Retinal pigment epithelial cell (primary cell): ENCODE measurements around the gene CNTROB.
A peak's percentile ranks its signal among the peaks of the same experiment; 100 is the strongest.

Experiments used
- DNase-seq: peaks from one replicate; pipeline ENCODE4 v3.0.0-alpha.2; 2010; ENCODE audit warnings: low read depth
- H3K4me3 ChIP-seq: 2 replicates; pipeline ENCODE4 v1.5.1; 2011; ENCODE audit warnings: mild to moderate bottlenecking, low read length, control low read depth, moderate library complexity
- TF ChIP-seq, protein P1 (sequence below): conservative IDR thresholded peaks from 2 replicates; pipeline ENCODE4 v1.5.1; 2011; ENCODE audit warnings: low read depth, low read length, control low read depth, inconsistent platforms

The CNTROB gene

DNA sequence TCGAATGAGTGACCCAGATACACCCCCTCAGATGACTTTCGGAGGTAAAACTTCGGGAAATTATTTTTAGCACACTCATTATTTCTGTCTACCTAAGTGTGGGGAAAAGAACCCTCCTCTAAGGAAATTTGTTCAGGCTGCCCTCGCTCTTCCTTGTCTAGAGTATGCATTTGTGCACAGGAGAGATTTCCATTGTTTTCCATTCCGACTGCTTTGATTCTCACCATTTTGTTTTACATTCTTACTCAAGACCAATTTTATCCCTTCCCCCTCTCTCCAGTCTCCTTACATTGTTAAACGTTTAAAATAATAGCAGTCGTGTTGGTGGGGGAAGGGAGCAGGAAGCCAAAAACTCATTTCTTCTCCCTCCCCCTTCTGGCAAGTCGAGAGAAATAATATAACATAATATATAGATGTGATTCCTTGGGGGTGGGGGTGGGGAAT lies 44.9 kb upstream of the CNTROB start:
- H3K4me3 ChIP-seq = peak overlapping the region; percentile 79
- DNase-seq = no peak
- TF ChIP-seq, protein P1, sequence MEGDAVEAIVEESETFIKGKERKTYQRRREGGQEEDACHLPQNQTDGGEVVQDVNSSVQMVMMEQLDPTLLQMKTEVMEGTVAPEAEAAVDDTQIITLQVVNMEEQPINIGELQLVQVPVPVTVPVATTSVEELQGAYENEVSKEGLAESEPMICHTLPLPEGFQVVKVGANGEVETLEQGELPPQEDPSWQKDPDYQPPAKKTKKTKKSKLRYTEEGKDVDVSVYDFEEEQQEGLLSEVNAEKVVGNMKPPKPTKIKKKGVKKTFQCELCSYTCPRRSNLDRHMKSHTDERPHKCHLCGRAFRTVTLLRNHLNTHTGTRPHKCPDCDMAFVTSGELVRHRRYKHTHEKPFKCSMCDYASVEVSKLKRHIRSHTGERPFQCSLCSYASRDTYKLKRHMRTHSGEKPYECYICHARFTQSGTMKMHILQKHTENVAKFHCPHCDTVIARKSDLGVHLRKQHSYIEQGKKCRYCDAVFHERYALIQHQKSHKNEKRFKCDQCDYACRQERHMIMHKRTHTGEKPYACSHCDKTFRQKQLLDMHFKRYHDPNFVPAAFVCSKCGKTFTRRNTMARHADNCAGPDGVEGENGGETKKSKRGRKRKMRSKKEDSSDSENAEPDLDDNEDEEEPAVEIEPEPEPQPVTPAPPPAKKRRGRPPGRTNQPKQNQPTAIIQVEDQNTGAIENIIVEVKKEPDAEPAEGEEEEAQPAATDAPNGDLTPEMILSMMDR = peak; percentile 14

DNA sequence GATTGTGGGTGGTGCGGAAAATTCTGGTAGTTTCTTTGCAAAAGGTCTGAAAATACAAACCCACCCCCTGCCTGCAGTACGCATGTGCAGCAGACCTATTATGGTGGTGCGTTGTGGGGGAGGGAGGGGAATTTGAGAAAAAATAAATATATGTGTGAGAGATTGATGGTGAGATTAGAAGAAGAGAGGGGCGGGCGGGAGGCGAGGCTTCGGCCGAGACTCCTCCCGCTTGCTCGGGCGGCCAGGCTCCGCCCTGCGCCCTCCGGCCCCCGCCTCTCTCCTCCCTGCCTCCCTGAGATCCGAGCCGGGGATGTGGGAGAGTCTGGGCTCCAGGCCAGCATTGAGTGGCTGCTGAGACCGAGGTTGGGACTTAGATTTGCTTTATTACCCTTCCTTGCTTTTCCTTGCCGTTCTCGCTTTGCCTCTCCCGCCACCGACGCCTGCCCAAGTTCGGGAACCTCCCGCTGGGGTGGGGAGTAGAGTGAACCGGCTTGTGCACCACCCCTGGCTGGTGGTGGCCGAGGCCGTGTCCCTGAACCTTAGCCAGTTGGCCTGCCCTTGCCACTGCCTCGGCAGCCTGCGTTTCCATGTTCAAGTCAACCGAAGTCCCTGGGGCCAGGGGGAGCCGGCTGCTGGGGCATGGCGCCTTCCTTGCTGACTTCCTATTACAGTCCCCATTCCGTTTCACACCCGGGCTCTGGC lies 44.4 kb upstream of the CNTROB start:
- TF ChIP-seq, protein P1 = no peak
- peak; percentile 83 for DNase-seq
- H3K4me3 ChIP-seq = peak overlapping the region; percentile 79

DNA sequence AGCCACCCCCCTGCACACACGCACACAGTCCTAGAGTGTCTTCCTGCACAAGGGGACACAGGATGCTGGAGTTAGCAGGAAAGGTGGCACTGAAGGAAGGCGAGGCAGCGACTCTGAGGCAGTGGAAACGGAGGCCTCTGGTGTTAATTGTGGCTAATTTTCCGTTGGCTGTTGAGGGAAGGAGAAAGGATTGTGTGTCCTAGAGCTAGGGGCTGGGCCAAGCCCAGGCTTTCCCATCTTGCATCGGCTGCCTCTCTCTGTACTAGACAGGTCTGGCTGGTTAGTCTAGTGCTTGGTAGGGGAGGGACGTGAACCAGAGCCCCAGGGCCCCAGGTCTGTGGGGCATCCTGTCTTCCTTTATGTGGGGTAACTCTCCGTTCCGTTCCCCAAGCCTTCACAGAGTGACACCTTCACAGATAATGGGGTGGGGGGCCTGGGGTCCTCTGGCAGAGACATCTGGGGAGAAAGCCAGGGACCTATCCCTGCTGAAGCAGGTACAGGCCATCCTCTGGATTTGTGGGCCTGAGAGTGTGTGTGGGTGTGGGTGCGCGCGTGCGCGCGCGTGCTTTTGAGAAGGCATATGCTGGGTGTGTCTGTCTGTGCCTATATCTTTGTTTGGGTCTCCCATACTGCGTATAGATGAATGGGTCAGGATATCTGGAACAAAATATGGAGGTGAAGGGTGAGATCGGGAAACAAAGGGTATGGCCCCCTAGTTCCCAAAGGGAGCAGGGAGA lies 43.7 kb upstream of the CNTROB start, which contains the start of gene CHD3:
Gene CHD3, plus strand, starts transcription at position 606 of the 737 bp plus-strand sequence. CDS start 212 bp downstream, outside the sequence.
- H3K4me3 ChIP-seq = peak within 1 kb of the TSS; percentile 48
- TF ChIP-seq, protein P1 = no peak
- DNase-seq = no peak

DNA sequence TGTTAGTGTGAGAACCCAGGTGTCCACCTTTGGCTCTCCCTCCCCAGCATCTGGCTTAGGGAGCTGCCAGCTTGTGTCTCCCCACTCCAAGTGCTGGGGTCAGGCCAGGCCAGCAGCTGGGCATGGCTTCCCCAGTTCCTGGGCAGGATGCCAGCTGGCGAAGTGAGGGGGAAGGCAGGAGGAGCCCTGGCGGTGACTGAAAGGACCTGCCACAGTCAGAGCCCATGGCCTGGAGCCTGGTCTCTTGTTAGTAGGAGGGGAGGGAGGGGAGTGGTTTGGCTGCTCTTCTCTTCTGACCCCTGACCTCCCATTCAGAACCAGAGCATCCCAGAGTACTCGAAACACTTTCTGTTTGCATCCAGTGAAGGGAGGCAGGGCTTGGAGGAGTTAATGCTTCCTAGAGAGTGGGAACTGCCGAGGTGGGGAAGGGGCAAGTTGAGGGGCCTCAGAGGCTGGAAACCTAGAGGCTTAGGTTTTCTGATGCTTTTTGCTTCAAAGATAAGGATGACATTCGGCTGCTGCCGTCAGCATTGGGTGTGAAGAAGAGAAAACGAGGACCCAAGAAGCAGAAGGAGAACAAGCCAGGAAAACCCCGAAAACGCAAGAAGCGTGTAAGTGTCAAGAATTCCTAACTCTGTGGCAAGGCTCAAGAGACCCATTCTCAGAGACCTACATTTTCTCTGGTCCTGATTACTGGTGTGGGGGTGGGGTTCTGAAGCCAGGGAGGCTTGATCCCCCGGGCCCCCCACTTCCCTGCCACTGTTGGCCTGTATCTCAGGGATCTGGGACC lies 42.6 kb upstream of the CNTROB start:
- peak overlapping the region; percentile 5 for H3K4me3 ChIP-seq
- TF ChIP-seq, protein P1 = peak; percentile 55
- DNase-seq = peak; percentile 83

DNA sequence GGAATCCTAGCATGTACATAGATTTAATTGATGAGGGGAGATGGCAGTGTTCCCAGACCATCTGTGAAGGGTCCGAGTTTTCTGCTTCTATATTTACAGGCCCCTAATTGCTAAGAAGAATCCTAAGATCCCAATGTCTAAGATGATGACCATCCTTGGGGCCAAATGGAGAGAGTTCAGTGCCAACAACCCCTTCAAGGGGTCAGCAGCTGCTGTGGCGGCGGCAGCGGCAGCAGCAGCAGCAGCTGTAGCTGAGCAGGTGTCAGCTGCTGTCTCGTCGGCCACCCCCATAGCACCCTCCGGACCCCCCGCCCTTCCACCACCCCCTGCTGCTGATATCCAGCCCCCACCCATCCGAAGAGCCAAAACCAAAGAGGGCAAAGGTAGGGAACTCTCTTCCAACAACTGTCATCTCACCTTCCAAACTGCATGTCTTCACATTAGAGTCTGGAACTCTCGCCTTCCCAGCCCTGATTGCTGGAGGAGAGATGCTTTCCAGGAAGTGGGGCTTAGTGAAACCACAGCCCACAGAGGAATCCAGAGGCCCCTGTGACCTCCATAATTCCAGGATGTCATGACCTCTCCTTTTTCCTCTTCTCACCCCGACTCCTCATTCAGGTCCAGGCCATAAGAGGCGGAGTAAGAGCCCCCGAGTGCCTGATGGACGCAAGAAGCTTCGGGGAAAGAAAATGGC lies 38.7 kb upstream of the CNTROB start:
- DNase-seq = no peak
- H3K4me3 ChIP-seq = no peak overlapping the region
- TF ChIP-seq, protein P1 = no peak

DNA sequence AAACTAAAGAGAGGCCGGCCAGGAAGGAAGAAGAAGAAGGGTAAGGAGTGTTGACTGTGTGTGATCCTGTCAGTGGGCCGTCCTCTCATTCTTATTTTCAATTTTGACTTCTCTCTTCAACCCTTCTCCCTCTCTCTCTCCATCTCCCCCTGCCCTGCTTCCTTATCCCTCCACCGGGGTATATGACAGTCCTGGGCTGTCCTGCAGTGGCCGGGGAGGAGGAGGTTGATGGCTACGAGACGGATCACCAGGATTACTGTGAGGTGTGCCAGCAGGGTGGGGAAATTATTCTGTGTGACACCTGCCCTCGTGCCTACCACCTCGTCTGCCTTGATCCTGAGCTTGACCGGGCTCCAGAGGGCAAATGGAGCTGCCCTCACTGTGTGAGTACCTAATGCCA lies 37.8 kb upstream of the CNTROB start:
- H3K4me3 ChIP-seq = no peak overlapping the region
- no peak for DNase-seq
- TF ChIP-seq, protein P1 = no peak
